GM23338 (cell line): ENCODE results near the gene EEF2KMT. TPM values are rescaled to one million over a fixed set of nuclear protein-coding genes. Genes with fewer than 3 reads are reported as not detected.
A peak's percentile ranks its signal among the peaks of the same experiment; 100 is the strongest.
"Not testable (repeated sequence)": the region's sequence is repeated elsewhere in the genome, so short reads cannot be mapped to it uniquely, and the experiment has no call there.

Experiments
- ATAC-seq: fragments of 200-7000 bp; cut with Tn5 transposase; 3 replicates; pipeline ENCODE4 v1.9.1; 2020
- DNase-seq: peaks from one replicate; pipeline ENCODE4 v3.0.0-alpha.2; 2015; ENCODE audit warnings: low spot score
- H2AFZ ChIP-seq: fragments of 200-600 bp; sonication (generic); 2 replicates; pipeline ENCODE4 v1.8.0; 2016; ENCODE audit warnings: antibody characterized with exemption, mild to moderate bottlenecking, moderate library complexity
- H3F3A ChIP-seq: fragments of 200-600 bp; sonication (generic); replicated peaks from 2 replicates; pipeline ENCODE4 v1.8.0; 2017; ENCODE audit warnings: antibody characterized with exemption, mixed run types, low read depth
- H3K27ac ChIP-seq: fragments of 200-600 bp; sonication (generic); 2 replicates; pipeline ENCODE4 v1.6.1; 2016; ENCODE audit warnings: low read depth
- H3K27me3 ChIP-seq: fragments of 200-600 bp; sonication (generic); 2 replicates; pipeline ENCODE4 v1.8.0; 2016; ENCODE audit warnings: mild to moderate bottlenecking, mixed run types, moderate library complexity; ENCODE audit not compliant: insufficient read depth
- H3K36me3 ChIP-seq: fragments of 200-600 bp; sonication (generic); 2 replicates; pipeline ENCODE4 v1.8.0; 2016; ENCODE audit warnings: mild to moderate bottlenecking; ENCODE audit not compliant: insufficient read depth
- H3K4me1 ChIP-seq: fragments of 200-600 bp; sonication (generic); 2 replicates; pipeline ENCODE4 v1.8.0; 2016; ENCODE audit warnings: mild to moderate bottlenecking, moderate library complexity; ENCODE audit not compliant: insufficient read depth
- H3K4me2 ChIP-seq: fragments of 200-600 bp; sonication (generic); 2 replicates; pipeline ENCODE4 v1.7.1; 2017; ENCODE audit warnings: mixed run types
- H3K4me3 ChIP-seq: fragments of 200-600 bp; sonication (generic); 2 replicates; pipeline ENCODE4 v1.6.1; 2016; ENCODE audit warnings: mixed run types
- H3K79me2 ChIP-seq: fragments of 200-600 bp; sonication (generic); replicated peaks from 2 replicates; pipeline ENCODE4 v1.8.0; 2017; ENCODE audit warnings: mild to moderate bottlenecking; ENCODE audit not compliant: insufficient read depth
- H3K9me2 ChIP-seq: fragments of 200-600 bp; sonication (generic); 2 replicates; pipeline ENCODE4 v1.8.0; 2017; ENCODE audit not compliant: insufficient read depth
- H4K20me1 ChIP-seq: fragments of 200-600 bp; sonication (generic); replicated peaks from 2 replicates; pipeline ENCODE4 v1.8.0; 2017; ENCODE audit warnings: mild to moderate bottlenecking; ENCODE audit not compliant: insufficient read depth
- H3K27ac Mint-ChIP-seq: 2 replicates; pipeline ENCODE4 v1.8.0; 2020; ENCODE audit warnings: inconsistent platforms, mild to moderate bottlenecking, moderate library complexity, mixed read lengths
- H3K27me3 Mint-ChIP-seq: 3 replicates; pipeline ENCODE4 v1.8.0; 2022; ENCODE audit warnings: low read depth, mild to moderate bottlenecking, moderate library complexity, mixed read lengths, inconsistent platforms; ENCODE audit not compliant: insufficient read depth, poor library complexity
- H3K36me3 Mint-ChIP-seq: 3 replicates; pipeline ENCODE4 v1.8.0; 2021; ENCODE audit warnings: low read depth, mild to moderate bottlenecking, inconsistent platforms, moderate library complexity, mixed read lengths
- H3K4me1 Mint-ChIP-seq: 3 replicates; pipeline ENCODE4 v1.8.0; 2020; ENCODE audit warnings: mild to moderate bottlenecking, inconsistent platforms, mixed read lengths
- H3K4me3 Mint-ChIP-seq: 3 replicates; pipeline ENCODE4 v1.8.0; 2021; ENCODE audit warnings: moderate library complexity, mild to moderate bottlenecking, inconsistent platforms, mixed read lengths
- H3K9me3 Mint-ChIP-seq: 3 replicates; pipeline ENCODE4 v1.8.0; 2020; ENCODE audit warnings: moderate library complexity, mild to moderate bottlenecking, inconsistent platforms, mixed read lengths
- CREB1 ChIP-seq: fragments of 250-450 bp; sonication (Bioruptor Pico); IDR thresholded peaks from 2 replicates; pipeline ENCODE4 v1.5.0; 2020; ENCODE audit warnings: low read depth, mild to moderate bottlenecking, moderate library complexity
- CTCF ChIP-seq, 2 experiments: fragments of 200-600 bp in 1 of 2; sonication (generic) in 1 of 2; conservative IDR thresholded peaks; 2 replicates each; pipeline versions ENCODE4 v1.5.1 to v1.6.1; 2016 to 2017; ENCODE audit warnings: antibody characterized with exemption in 2 of 2, low read depth in 2 of 2, mild to moderate bottlenecking in 2 of 2, moderate library complexity in 1 of 2
- POLR2AphosphoS5 ChIP-seq: IDR thresholded peaks from 2 replicates; pipeline ENCODE4 v1.6.1; 2016; ENCODE audit warnings: antibody characterized with exemption, low read depth
- ZNF462 ChIP-seq: fragments of 250-450 bp; sonication (Bioruptor Pico); IDR thresholded peaks from 2 replicates; pipeline ENCODE4 v1.5.0; 2020; ENCODE audit warnings: mild to moderate bottlenecking, moderate library complexity
- polyA plus RNA-seq: library from polyadenylated mRNA; unstranded; fragments of >200 nt; fragmentation: Nextera tagmentation; extraction: Ambion mirVana; gene quantifications from 2 replicates; pipeline ENCODE4 v1.2.1, GENCODE V29; 2016
- total RNA-seq: library from RNA; depleted of rRNA; stranded (reverse); fragments of >200 nt; shearing (Covaris generic); gene quantifications from 2 replicates; pipeline ENCODE4 v1.2.3, GENCODE V29; 2014

The EEF2KMT gene
- total and polyA plus RNA-seq, 2 experiments from 2014 or later = 24.0 to 37.1 TPM

- H3K4me3 ChIP-seq, H3K9me3 Mint-ChIP-seq, H3K36me3 Mint-ChIP-seq, H3F3A ChIP-seq, H4K20me1 ChIP-seq, H3K27me3 ChIP-seq, H3K36me3 ChIP-seq, H3K9me2 ChIP-seq, H2AFZ ChIP-seq, H3K79me2 ChIP-seq: not testable (repeated sequence)
- Histone ChIP-seq H3K4me1 (peaks cover 19% of the 10 kb centered on the region), H3K4me2 (peak overlapping the region; percentile 59), H3K27ac (peak overlapping the region; percentile 85)
- ATAC-seq (peak; percentile 97), DNase-seq (peak; percentile 73)
- Mint-ChIP-seq H3K4me1 (peaks cover 33% of the 10 kb centered on the region), H3K27ac (peak overlapping the region; percentile 99), H3K4me3 (peak overlapping the region; percentile 45; the same call in 2 of the 3 replicates), H3K27me3 (peaks cover 13% of the 10 kb centered on the region)
- peak; percentile 45; the same call in 1 of the 2 replicates for TF ChIP-seq ZNF462
- peak; percentile 38; the same call in 1 of the 2 replicates for TF ChIP-seq CREB1 (CRISPR knock-in tag)
- peak; percentile 30; the same call in 1 of the 2 replicates for TF ChIP-seq POLR2AphosphoS5
Measured at GRCh38 chr16:5134739-5135452, 37.3 kb upstream of the EEF2KMT start.

GRCh38 chr16:5132915-5133600 is 35.5 kb upstream of the EEF2KMT start:
- H3K36me3 Mint-ChIP-seq, H3K4me3 Mint-ChIP-seq, H3K9me2 ChIP-seq, H3K9me3 Mint-ChIP-seq, ATAC-seq, H3F3A ChIP-seq, H2AFZ ChIP-seq, H3K79me2 ChIP-seq, H3K27me3 ChIP-seq, H4K20me1 ChIP-seq, H3K4me3 ChIP-seq, H3K36me3 ChIP-seq: not testable (repeated sequence)
- Mint-ChIP-seq H3K27ac (peak overlapping the region; percentile 91), H3K27me3 (peaks cover 13% of the 10 kb centered on the region), H3K4me1 (peaks cover 33% of the 10 kb centered on the region)
- TF ChIP-seq CTCF (conservative IDR thresholded peaks at IDR 0.05; ENCODE audit: low read depth in 2 of 2) = peak; percentile 36 to 61
- Histone ChIP-seq H3K27ac (0 out of 2 replicates have a peak overlapping the region, but pooled peaks have one; percentile 46), H3K4me2 (0 out of 2 replicates have a peak overlapping the region, but pooled peaks have one; percentile 1), H3K4me1 (peaks cover 19% of the 10 kb centered on the region)
- DNase-seq = peak; percentile 24

GRCh38 chr16:5131467-5132004 is 33.9 kb upstream of the EEF2KMT start:
- not testable (repeated sequence) for H3K4me3 Mint-ChIP-seq, H3K9me3 Mint-ChIP-seq, H4K20me1 ChIP-seq, H3K9me2 ChIP-seq, H2AFZ ChIP-seq, H3F3A ChIP-seq, H3K27ac Mint-ChIP-seq, ATAC-seq, H3K79me2 ChIP-seq, H3K4me2 ChIP-seq, H3K36me3 ChIP-seq, H3K27me3 ChIP-seq, DNase-seq, H3K4me3 ChIP-seq, H3K36me3 Mint-ChIP-seq, H3K27ac ChIP-seq
- H3K4me1 ChIP-seq = peaks cover 19% of the 10 kb centered on the region
- H3K4me1 Mint-ChIP-seq = peaks cover 37% of the 10 kb centered on the region
- H3K27me3 Mint-ChIP-seq = peaks cover 13% of the 10 kb centered on the region
